Brain microvascular endothelial cell (primary cell): ENCODE results near the gene TTC23L.

Source experiments
- DNase-seq: peaks from one replicate; pipeline ENCODE4 v3.0.0-alpha.2; 2020
- H3K27ac ChIP-seq: fragments of 250-450 bp; sonication (Bioruptor Pico); 2 replicates; pipeline ENCODE4 v1.5.1; 2020; ENCODE audit warnings: mild to moderate bottlenecking, moderate library complexity
- H3K27me3 ChIP-seq: fragments of 250-450 bp; sonication (Bioruptor Pico); replicated peaks from 2 replicates; pipeline ENCODE4 v1.5.1; 2020; ENCODE audit warnings: mild to moderate bottlenecking
- H3K36me3 ChIP-seq: fragments of 250-450 bp; sonication (Bioruptor Pico); replicated peaks from 2 replicates; pipeline ENCODE4 v1.5.1; 2020; ENCODE audit warnings: mild to moderate bottlenecking
- H3K4me3 ChIP-seq: 2 replicates; pipeline ENCODE4 v1.5.1; 2011; ENCODE audit warnings: low read depth, mild to moderate bottlenecking, control low read depth, low read length, moderate library complexity
- CTCF ChIP-seq: IDR thresholded peaks from 2 replicates; pipeline ENCODE4 v1.5.1; 2011; ENCODE audit warnings: low read depth, mild to moderate bottlenecking, moderate library complexity, low read length, control low read depth, inconsistent platforms; ENCODE audit errors: missing control alignments
- in situ Hi-C: cut with HindIII; loops from 2 replicates; pipeline ENCODE4 v1.10.0; 2017; ENCODE audit warnings: low sequenced_read_pairs, low pct_ligation_motif_present

Gene TTC23L

GRCh38 chr5:34817558-34818351, 21.2 kb upstream of the TTC23L start:
- no peak overlapping the region for H3K4me3 ChIP-seq
- no peak overlapping the region for H3K27ac ChIP-seq
- in situ Hi-C loops: no loop called here
- peak; percentile 41 for DNase-seq
- H3K27me3 ChIP-seq: no peaks in the 10 kb centered on the region
- H3K36me3 ChIP-seq: peaks cover 58% of the 10 kb centered on the region
- no peak for TF ChIP-seq CTCF

- no peak overlapping the region for H3K27ac ChIP-seq
- no peak for TF ChIP-seq CTCF
- in situ Hi-C loops: no loop called here
- no peaks in the 10 kb centered on the region for H3K27me3 ChIP-seq
- H3K4me3 ChIP-seq: no peak overlapping the region
- H3K36me3 ChIP-seq: peaks cover 63% of the 10 kb centered on the region
- no peak for DNase-seq
These were observed 20.2 kb upstream of the TTC23L start for GRCh38 chr5:34818717-34819116.

- no peak overlapping the region for H3K27ac ChIP-seq
- H3K27me3 ChIP-seq: no peaks in the 10 kb centered on the region
- TF ChIP-seq CTCF: no peak
- peaks cover 68% of the 10 kb centered on the region for H3K36me3 ChIP-seq
- in situ Hi-C loops: no loop called here
- H3K4me3 ChIP-seq: no peak overlapping the region
- no peak for DNase-seq
These were observed 18.4 kb upstream of the TTC23L start for GRCh38 chr5:34820593-34820992.

- in situ Hi-C loops: no loop called here
- peaks cover 89% of the 10 kb centered on the region for H3K36me3 ChIP-seq
These were observed 15.8 kb upstream of the TTC23L start for GRCh38 chr5:34822956-34823715.

GRCh38 chr5:34826347-34826746, 12.6 kb upstream of the TTC23L start:
- H3K4me3 ChIP-seq: no peak overlapping the region
- in situ Hi-C loops: no loop called here
- TF ChIP-seq CTCF: no peak
- H3K36me3 ChIP-seq: peaks cover 89% of the 10 kb centered on the region
- peak; percentile 25 for DNase-seq
- no peaks in the 10 kb centered on the region for H3K27me3 ChIP-seq
- H3K27ac ChIP-seq: no peak overlapping the region

More at GRCh38 chr5:34822956-34823715, 15.8 kb upstream of the TTC23L start:
- DNase-seq: no peak
- no peaks in the 10 kb centered on the region for H3K27me3 ChIP-seq
- no peak for TF ChIP-seq CTCF
- H3K27ac ChIP-seq: no peak overlapping the region
- no peak overlapping the region for H3K4me3 ChIP-seq
